Endothelial cell of umbilical vein (primary cell): ENCODE measurements around the gene MCM3AP. TPM values are rescaled to one million over a fixed set of nuclear protein-coding genes. Genes with fewer than 3 reads are reported as not detected.

ENCODE experiments used
- BruUV-seq: library from RNA; stranded (reverse); fragments of 400-500 nt; replicated peaks from 2 replicates; lab custom pipeline; 2021; lab: Mats Ljungman, UMichigan
- CTCF ChIA-PET: fragments of 300-600, 350-600 bp; sonication (Branson Sonifier 250); formaldehyde crosslinking; loops from one replicate; lab custom pipeline; 2021; ENCODE audit warnings: antibody characterized with exemption, inconsistent platforms; lab: Charles Lee
- POLR2A ChIA-PET: fragments of 300-600, 350-600 bp; sonication (Branson Sonifier 250); formaldehyde crosslinking; loops from one replicate; lab custom pipeline; 2021; ENCODE audit warnings: antibody characterized with exemption, inconsistent platforms; lab: Charles Lee
- DNase-seq: peaks from one replicate; pipeline ENCODE4 v3.0.0-alpha.2; 2011; ENCODE audit warnings: low read depth, low spot score
- FAIRE-seq: peaks from 2 replicates; lab custom pipeline; 2011; peaks lifted over from hg19 to GRCh38; lab: Jason Lieb, UNC
- H2AFZ ChIP-seq: 2 replicates; pipeline ENCODE4 v1.6.0; 2012; ENCODE audit warnings: low read depth, low read length, control low read depth, inconsistent platforms
- H3K27ac ChIP-seq: 2 replicates; pipeline ENCODE4 v1.5.1; 2011; ENCODE audit warnings: low read depth, mild to moderate bottlenecking, control low read depth, low read length, moderate library complexity; ENCODE audit not compliant: insufficient read depth
- H3K27me3 ChIP-seq, 2 experiments: 2 replicates each; pipeline versions ENCODE4 v1.6.0 to v1.6.1; 2011; ENCODE audit warnings: low read length in 2 of 2, mixed read lengths in 1 of 2; ENCODE audit not compliant: control insufficient read depth in 2 of 2, insufficient read depth in 2 of 2
- H3K36me3 ChIP-seq, 2 experiments: 2 replicates in 1 of 2; 3 replicates in 1 of 2; pipeline ENCODE4 v1.5.1; 2011; ENCODE audit warnings: low read length in 2 of 2, mild to moderate bottlenecking in 1 of 2, moderate library complexity in 1 of 2; ENCODE audit not compliant: control insufficient read depth in 2 of 2, insufficient read depth in 2 of 2; ENCODE audit errors: extremely low read depth in 1 of 2
- H3K4me1 ChIP-seq: 3 replicates; pipeline ENCODE4 v1.5.1; 2011; ENCODE audit warnings: mild to moderate bottlenecking, low read length; ENCODE audit not compliant: control insufficient read depth, insufficient read depth; ENCODE audit errors: extremely low read depth
- H3K4me2 ChIP-seq: 2 replicates; pipeline ENCODE4 v1.6.1; 2011; ENCODE audit warnings: low read length, control low read depth, mixed read lengths; ENCODE audit not compliant: insufficient read depth
- H3K4me3 ChIP-seq, 3 experiments: fragments of 200-600 bp in 1 of 3; sonication (generic), shearing (Covaris generic) in 1 of 3; replicated peaks in 1 of 3; 2 replicates each; pipeline ENCODE4 v1.5.1; 2011 to 2016; ENCODE audit warnings: control low read depth in 3 of 3, low read length in 3 of 3, mild to moderate bottlenecking in 2 of 3, inconsistent platforms in 1 of 3, low read depth in 1 of 3, moderate library complexity in 1 of 3; ENCODE audit not compliant: insufficient read depth in 1 of 3
- H3K79me2 ChIP-seq: 2 replicates; pipeline ENCODE4 v1.6.0; 2012; ENCODE audit warnings: low read length, inconsistent platforms; ENCODE audit not compliant: control insufficient read depth, insufficient read depth
- H3K9ac ChIP-seq: replicated peaks from 2 replicates; pipeline ENCODE3; 2011; ENCODE audit warnings: low read length, control low read depth; ENCODE audit not compliant: insufficient read depth; ENCODE audit errors: extremely low read depth
- H3K9me1 ChIP-seq: replicated peaks from 3 replicates; pipeline ENCODE4 v1.6.0; 2011; ENCODE audit warnings: mild to moderate bottlenecking, low read length; ENCODE audit not compliant: control insufficient read depth, insufficient read depth; ENCODE audit errors: extremely low read depth
- H3K9me3 ChIP-seq: replicated peaks from 2 replicates; pipeline ENCODE4 v1.5.1; 2012; ENCODE audit warnings: low read length, inconsistent platforms; ENCODE audit not compliant: control insufficient read depth, insufficient read depth
- H4K20me1 ChIP-seq: replicated peaks from 2 replicates; pipeline ENCODE3; 2011; ENCODE audit warnings: mild to moderate bottlenecking, low read length; ENCODE audit not compliant: control insufficient read depth, insufficient read depth; ENCODE audit errors: extremely low read depth
- EZH2 ChIP-seq: IDR thresholded peaks from 2 replicates; pipeline ENCODE4 v1.6.1; 2012; ENCODE audit warnings: borderline replicate concordance, low read depth, mild to moderate bottlenecking, moderate library complexity, low read length, inconsistent platforms; ENCODE audit not compliant: severe bottlenecking
- FOS ChIP-seq: IDR thresholded peaks from 2 replicates; pipeline ENCODE4 v1.6.1; 2011; ENCODE audit warnings: mild to moderate bottlenecking, low read length, moderate library complexity, borderline replicate concordance; ENCODE audit not compliant: insufficient read depth
- JUN ChIP-seq: IDR thresholded peaks from 2 replicates; pipeline ENCODE4 v1.6.1; 2011; ENCODE audit warnings: borderline replicate concordance, low read depth; ENCODE audit not compliant: insufficient read length, insufficient read depth
- MYC ChIP-seq: IDR thresholded peaks from one replicate; pipeline ENCODE4 v1.6.1; 2011; ENCODE audit warnings: mild to moderate bottlenecking, low read depth, low read length
- POLR2A ChIP-seq: IDR thresholded peaks from 2 replicates; pipeline ENCODE4 v1.6.1; 2012; ENCODE audit warnings: low read depth, mild to moderate bottlenecking, control low read depth, low read length
- POLR2AphosphoS5 ChIP-seq: IDR thresholded peaks from 2 replicates; pipeline ENCODE4 v1.6.1; 2012; ENCODE audit warnings: low read depth, mild to moderate bottlenecking, control low read depth, low read length, moderate library complexity; ENCODE audit not compliant: insufficient read depth
- dilution Hi-C: fragments of 300-500 bp; cut with MboI; formaldehyde crosslinking; loops from one replicate; pipeline ENCODE4 v1.15.0; 2019; ENCODE audit warnings: low sequenced_read_pairs; ENCODE audit not compliant: extremely low pct_ligation_motif_present
- intact Hi-C: fragments of 100-400 bp; cut with micrococcal nuclease; formaldehyde crosslinking; loops from one replicate; pipeline ENCODE4 v1.10.0; 2022
- polyA plus RNA-seq, 4 experiments: library from polyadenylated mRNA; depleted of rRNA in 3 of 4; stranded (reverse) in 3 of 4; unstranded in 1 of 4; fragments of >200 nt; gene quantifications; 2 replicates each; pipeline versions ENCODE4 v1.2.1 to v1.2.3, GENCODE V29; 2011 to 2012; ENCODE audit warnings: missing spikeins in 1 of 4
- total RNA-seq: library from RNA; stranded (reverse); gene quantifications from 2 replicates; pipeline ENCODE4 v1.2.3, GENCODE V29; 2021
- TF ChIP-seq, protein P1 (sequence below): IDR thresholded peaks from 2 replicates; pipeline ENCODE4 v1.6.1; 2011; ENCODE audit not compliant: insufficient read depth, insufficient read length
- TF ChIP-seq, protein P2 (sequence below), 2 donors: IDR thresholded peaks; 1 replicate in 1 of 2; 2 replicates in 1 of 2; pipeline ENCODE4 v1.5.1; 2011; ENCODE audit warnings: low read length in 2 of 2, mild to moderate bottlenecking in 2 of 2, moderate library complexity in 2 of 2, control low read depth in 1 of 2, inconsistent platforms in 1 of 2, low read depth in 1 of 2; ENCODE audit not compliant: insufficient read depth in 1 of 2; ENCODE audit errors: extremely low read depth in 1 of 2

The MCM3AP gene
- total and polyA plus RNA-seq, 2 donors (not counting 3 experiments of a cell fraction or from before 2014, with no cell fraction given) = 37.9 to 115 TPM

DNA sequence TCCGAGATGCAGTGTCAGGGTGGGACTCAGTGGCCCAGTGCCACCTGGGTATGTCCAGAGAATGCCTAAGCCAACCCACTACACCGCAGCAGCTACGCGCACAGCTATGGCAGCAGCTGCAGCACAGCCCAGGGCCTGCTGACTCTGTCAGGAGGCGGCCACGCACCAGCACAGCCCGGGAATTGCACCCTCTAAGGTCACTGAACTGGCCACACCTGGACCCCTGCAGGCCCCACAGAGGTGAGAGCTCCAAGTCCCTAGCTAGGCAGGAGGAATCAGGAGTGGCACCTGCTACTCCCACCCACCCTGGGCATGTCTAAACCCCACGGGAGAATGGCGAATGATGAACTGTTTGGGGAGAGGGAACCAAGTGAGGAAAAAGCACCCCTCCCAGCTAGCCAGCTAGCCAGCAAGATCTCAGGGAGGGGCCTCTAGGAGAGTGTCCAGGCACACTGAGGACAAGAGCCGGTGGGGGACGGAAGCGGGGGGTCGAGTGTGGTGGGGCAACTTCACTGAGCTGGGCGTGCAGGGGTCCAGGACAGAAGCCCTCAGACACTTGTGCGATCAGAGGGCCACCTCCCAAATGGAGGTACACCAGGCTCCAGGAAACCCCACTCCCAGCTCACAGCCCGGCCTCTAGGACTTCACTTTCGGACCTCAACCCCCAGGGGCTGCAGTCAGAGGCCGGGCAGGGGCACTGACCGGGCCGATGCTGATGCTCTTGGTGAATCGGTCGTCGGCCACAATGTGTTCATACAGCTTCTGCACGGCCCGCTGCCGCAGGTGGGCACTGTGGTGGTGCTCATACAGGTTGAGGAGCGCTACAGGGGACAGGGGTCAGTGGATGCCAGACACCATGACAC lies 70.7 kb downstream of the MCM3AP start:
- CTCF ChIA-PET = interaction anchor here (1.3 kb wide), 1 partner anchor 72 kb away, joined by 4 read pairs; no protein-coding TSS in a partner anchor
- H3K4me2 ChIP-seq = no peak overlapping the region
- H3K79me2 ChIP-seq = no peaks in the 10 kb centered on the region
- no peak for FAIRE-seq
- H3K4me3 ChIP-seq = no peak overlapping the region
- H3K27me3 ChIP-seq = no peaks in the 10 kb centered on the region
- dilution Hi-C loops (no loop called here), intact Hi-C loops (no loop called here)
- DNase-seq = no peak
- peaks cover 9 to 22% of the 10 kb centered on the region in 2 experiments for H3K36me3 ChIP-seq
- H4K20me1 ChIP-seq = no peaks in the 10 kb centered on the region
- POLR2A ChIA-PET = no interaction called here
- no TSS peak for BruUV-seq
- no peaks in the 10 kb centered on the region for H3K4me1 ChIP-seq
- no peak overlapping the region for H2AFZ ChIP-seq
- H3K27ac ChIP-seq = no peak overlapping the region
- H3K9me1 ChIP-seq = no peaks in the 10 kb centered on the region
- H3K9me3 ChIP-seq = no peaks in the 10 kb centered on the region
- TF ChIP-seq POLR2AphosphoS5 = no peak
- TF ChIP-seq, protein P1, sequence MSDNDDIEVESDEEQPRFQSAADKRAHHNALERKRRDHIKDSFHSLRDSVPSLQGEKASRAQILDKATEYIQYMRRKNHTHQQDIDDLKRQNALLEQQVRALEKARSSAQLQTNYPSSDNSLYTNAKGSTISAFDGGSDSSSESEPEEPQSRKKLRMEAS = no peak
- no peak for TF ChIP-seq JUN
- TF ChIP-seq, protein P2, sequence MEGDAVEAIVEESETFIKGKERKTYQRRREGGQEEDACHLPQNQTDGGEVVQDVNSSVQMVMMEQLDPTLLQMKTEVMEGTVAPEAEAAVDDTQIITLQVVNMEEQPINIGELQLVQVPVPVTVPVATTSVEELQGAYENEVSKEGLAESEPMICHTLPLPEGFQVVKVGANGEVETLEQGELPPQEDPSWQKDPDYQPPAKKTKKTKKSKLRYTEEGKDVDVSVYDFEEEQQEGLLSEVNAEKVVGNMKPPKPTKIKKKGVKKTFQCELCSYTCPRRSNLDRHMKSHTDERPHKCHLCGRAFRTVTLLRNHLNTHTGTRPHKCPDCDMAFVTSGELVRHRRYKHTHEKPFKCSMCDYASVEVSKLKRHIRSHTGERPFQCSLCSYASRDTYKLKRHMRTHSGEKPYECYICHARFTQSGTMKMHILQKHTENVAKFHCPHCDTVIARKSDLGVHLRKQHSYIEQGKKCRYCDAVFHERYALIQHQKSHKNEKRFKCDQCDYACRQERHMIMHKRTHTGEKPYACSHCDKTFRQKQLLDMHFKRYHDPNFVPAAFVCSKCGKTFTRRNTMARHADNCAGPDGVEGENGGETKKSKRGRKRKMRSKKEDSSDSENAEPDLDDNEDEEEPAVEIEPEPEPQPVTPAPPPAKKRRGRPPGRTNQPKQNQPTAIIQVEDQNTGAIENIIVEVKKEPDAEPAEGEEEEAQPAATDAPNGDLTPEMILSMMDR (IDR thresholded peaks at IDR 0.05; ENCODE audit: extremely low read depth in 1 of 2, insufficient read depth in 1 of 2, low read depth in 1 of 2, low read length in 2 of 2) = no peak
- no peak for TF ChIP-seq MYC
- no peak for TF ChIP-seq EZH2
- TF ChIP-seq POLR2A = no peak
- TF ChIP-seq FOS = no peak
- no peak overlapping the region for H3K9ac ChIP-seq
